T-helper 2 cell (primary cell): ENCODE data around the gene TAF4B.
"Not testable (repeated sequence)": the region's sequence is repeated elsewhere in the genome, so short reads cannot be mapped to it uniquely, and the experiment has no call there.

Experiments used
- DNase-seq, 5 experiments: peaks; one replicate each; pipeline versions ENCODE4 v3.0.0 to v3.0.0-alpha.2; 2012 to 2022

The TAF4B gene

GRCh38 chr18:26425148-26425531 lies 198.9 kb downstream of the TAF4B start:
- no peak for DNase-seq

DNA sequence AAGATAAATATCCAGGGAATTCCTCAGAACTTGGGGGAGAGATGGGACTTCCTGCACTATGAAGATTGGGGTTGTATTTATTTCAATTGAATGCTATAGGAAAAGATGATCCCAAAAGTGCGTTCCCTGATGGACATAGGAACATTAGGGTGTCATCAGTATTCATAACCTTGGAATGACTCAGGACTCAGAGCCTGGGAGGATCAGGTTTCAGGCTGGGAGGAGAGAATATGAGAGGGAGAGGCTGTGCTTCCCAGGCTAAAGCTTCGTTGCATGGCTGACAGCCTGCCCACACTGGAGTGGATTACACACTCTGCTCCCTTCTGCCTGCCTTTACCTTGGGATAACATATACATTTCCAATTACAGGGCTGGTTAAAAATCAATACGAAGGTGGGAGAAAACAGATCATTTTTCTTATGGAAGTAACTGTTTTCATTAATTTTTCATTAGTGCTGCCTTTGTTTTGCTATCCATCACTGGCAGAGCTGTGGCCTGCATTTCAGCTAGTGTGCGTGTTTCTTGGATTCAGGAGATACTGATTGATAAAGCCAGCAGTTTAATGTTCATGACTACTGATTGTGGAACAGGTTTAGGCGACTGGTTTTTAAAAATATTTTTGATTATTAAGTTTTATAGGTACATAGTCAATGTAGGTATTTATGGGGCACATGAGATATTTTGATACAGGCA lies 203.4 kb downstream of the TAF4B start:
- DNase-seq: no peak

DNA sequence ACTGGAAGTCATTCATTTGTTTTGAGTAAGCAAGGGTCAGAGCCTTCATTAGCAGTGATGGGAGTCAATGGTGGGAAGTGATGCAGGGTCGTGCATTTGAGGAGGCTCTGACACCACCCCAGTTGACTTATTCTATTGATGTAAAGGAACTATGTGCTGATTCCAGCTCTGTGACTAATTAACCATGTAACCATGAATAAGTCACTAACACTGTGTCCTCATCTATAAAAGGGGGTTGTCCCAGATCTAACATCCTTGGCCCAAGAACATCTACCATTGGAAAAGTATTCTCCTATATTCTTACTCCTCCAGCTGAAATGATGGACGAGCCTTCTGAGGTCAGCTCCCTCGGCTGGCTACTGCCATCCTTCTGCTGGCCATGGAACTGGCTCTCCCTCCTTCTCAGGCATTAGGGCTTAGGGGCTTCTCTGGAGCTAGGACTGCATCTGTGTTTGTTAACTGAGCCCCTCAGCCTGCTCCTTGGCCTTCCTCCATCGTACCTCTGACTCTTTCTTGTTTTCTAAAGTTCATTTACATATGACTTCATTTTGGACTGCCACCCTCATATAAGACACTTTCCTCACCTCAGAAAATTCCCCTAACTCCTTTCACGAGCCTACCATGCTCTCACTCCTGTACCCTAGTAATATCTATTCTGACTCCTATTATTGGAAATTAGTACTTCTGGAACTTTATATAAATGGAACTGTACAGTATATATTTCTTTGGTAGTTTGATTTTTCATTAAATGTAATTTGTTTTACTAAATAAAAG lies 206.6 kb downstream of the TAF4B start:
- no peak for DNase-seq

- no peak for DNase-seq
Measured at GRCh38 chr18:26434887-26435286, 208.6 kb downstream of the TAF4B start.

DNA sequence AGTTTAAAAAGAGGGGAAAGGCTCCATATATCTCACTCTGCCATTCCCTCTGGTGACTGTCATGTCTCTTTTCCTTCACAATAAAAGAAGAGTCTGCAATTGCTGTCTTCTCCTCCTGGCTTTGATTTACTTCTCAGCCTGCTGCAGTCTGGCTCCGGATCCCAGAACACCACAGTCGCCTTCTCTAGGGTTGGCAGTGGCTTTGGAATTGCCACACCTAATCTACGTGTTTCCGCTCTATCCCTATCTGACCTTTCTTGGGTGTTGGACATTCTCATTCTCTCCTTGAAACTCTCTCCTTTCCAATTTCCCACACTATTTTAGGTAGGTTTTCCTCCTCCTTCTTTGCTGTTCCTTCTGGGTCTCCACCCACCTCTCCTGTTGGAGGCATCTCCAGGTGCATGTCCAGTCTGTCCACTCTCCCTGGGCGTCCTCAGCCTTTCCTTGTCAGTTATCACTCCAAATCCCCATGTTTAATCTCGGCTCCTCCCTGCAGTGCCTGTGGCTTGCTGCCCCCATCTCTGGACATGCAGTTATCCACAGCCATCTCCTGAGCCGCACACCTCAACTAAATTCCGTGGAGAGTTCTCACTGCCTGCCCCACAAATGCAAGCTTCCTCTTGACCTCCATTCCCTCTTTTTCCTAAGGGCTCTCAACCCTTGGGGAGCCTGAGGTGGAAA lies 209.3 kb downstream of the TAF4B start:
- no peak for DNase-seq

GRCh38 chr18:26436176-26437051 lies 210.2 kb downstream of the TAF4B start:
- DNase-seq: no peak

- DNase-seq: not testable (repeated sequence)
Measured at GRCh38 chr18:26437634-26438033, 211.4 kb downstream of the TAF4B start.

DNA sequence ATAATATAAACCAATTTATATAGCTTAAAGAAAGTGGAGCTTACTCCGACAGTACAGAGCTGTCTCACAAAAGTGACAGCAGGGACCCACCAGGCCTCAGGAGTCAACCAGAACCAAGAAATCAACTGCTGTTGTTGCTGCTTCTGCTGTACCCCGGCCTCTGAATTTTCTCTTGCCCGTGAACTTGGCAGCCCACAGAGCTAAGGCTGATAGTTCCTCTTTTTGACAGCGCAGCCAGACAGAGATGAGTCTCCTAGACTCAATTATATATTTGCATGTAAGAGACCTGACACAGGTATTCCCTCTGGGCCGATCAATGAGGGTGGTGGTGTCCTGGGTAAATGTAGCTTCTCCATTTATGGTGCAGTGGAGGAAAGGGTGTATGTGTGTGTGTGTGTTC lies 212.7 kb downstream of the TAF4B start:
- DNase-seq: no peak

- DNase-seq: no peak
Measured at GRCh38 chr18:26439537-26439936, 213.3 kb downstream of the TAF4B start.

- no peak for DNase-seq
Measured at GRCh38 chr18:26440644-26441043, 214.4 kb downstream of the TAF4B start.
